TTC549 (cell line): ENCODE results near the gene ARMH4.

Source experiments
- FAIRE-seq: peaks from 2 replicates; lab custom pipeline; 2012; peaks lifted over from hg19 to GRCh38; lab: Jason Lieb, UNC

The ARMH4 gene

DNA sequence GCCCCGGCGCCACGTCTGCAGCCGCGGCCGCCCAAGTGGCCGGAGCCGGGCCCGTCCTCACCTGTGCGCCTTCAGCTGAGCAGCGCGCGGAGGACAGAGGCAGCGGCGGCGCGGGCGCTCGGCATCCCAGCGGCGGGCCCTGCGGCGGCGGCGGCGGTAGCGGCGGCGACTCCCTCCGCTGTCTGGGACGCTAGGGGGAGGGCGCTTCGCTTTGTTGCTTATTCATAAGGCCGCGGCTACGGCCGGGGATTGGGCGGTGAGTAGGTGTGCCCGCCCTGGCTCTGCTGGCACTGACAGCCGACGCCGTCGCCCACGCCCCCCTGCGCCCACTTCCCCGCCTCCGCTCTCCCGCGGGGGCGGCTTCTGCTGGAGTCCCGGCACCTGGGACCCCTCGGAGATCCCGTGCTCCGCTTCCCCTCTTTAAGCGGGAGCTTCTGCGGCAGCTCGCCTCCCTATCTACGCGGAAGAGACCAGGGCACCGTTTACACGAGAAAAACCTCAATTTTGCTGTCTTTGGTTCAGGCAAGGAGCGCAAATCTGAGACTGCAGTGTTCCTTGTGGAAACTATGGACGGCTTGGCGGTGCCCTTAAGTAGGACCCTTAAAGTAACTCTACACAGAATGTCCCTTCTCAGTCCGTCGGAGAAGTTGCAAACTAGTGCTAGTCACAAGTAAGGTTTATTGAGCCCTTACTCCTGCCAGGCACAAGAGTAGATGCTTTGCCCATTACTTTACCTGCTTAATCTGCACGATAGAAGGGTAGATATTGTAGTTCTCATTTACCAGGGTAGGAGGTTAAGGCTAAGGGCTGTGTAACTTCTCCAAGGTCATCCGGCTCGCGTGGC, at the start of gene ARMH4:
Gene ARMH4, minus strand, starts transcription at position 200 of the 844 bp plus-strand sequence. CDS start 12,855 bp downstream, outside the sequence.
- no peak for FAIRE-seq

GRCh38 chr14:58200846-58201245, 48.8 kb upstream of the ARMH4 start:
- FAIRE-seq, result no peak

DNA sequence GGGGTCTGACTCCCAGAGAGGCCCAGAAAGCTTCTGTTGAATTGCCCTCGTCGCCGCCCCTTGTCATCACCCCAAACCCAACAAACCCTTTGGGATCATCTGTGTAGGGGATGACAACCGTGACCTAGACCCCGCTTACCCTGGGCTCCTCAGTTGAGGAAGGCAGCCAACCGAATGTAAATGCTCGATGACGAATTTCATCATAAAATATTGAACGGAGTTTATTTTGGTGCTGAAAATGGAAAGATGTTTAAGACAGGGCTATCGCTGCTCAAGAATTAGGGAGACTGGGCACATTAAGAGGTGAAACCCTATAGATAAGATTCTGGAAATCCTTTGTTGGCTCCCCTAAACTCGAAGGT, 48.4 kb upstream of the ARMH4 start:
- no peak for FAIRE-seq

DNA sequence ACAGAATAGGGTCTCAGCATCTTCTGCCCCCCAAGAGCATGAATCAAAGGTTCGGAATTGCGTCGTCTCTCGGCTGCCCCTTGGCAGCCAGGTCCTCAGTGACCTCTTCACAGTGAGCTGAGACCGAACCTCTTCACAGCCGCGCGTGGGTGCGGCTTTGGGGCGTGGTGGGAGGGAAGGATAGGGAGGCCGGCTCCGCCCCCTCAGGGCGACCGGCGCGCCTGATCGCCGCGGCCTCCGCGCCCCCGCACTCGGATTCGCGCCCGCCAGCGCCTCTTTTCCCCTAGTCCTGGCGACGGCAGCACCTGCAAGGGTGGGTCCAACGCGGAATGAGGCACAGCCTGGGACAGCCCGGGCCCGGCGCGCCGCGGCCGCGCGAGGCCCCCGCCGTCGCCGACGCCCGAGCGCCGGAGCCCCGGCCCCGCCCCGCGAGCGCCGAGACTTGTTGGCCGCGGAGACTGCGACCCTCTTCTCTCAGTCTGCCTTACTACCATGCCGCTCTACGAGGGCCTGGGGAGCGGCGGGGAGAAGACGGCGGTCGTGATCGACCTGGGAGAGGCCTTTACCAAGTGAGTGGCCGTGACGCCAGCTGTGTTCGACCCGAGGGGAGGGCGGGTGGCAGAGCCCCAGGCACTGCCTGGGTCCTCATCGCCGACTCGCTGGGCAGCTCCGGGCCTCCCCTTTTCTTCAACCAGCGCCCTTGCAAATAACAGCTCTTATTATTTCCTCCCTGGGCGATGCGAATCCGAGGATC, 47.9 kb upstream of the ARMH4 start, which contains the start of gene ACTR10:
Gene ACTR10, plus strand, starts transcription at position 424 of the 754 bp plus-strand sequence. Its CDS starts 69 bp downstream, at position 493.
- no peak for FAIRE-seq

DNA sequence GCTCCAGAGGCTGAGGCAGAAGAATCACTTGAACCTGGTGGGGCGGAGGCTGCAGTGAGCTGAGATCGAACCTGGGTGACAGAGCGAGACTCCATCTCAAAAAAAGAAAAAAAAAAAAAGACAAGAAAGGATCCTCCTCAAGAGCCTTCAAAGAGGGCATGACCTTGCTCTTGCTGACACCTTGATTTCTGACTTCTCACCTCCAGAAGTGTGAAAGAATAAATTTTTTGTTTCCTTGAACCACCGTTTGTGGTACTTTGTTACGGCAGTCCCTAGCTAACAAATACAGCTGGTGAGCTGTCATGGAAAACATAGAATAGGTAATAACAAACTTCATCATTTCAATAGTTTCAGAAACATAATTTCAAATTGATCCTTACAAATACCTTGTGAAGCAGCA, 46.1 kb upstream of the ARMH4 start:
- FAIRE-seq, result no peak

DNA sequence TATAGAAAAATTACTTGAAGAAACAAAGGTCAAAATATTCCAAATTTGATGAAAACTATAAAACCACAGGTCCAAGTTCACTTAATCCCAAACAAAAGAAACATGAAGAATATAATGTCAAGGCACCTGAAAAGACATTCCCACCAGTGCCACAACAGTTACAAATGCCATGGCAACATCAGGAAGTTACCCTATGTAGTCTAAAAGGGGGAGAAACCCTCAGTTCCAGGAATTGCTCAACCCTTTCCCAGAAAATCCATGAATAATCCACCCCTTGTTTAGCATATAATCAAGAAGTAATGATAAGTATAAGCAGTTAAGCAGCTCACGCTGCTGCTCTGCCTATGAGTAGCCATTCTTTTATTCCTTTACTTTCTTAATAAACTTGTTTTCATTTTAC, 44.2 kb upstream of the ARMH4 start:
- no peak for FAIRE-seq

DNA sequence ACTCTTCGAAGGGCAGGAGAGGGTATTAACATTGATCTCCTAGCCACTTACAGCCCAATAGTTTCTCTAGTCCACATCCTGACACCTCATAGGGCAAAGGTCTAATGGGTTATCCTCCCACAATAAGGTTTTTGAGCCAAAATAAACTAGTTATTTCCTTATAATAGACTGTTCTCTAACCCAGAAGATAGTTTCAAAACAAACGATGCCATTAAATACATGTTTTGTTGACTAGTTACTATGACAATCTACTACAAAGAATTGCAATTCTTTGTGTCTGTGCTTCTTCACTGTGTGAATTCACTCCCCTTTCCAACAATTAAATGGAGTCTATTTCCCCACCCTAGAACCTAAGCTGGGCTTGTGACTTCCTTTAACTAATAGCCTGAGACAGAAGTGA, 41.5 kb upstream of the ARMH4 start:
- FAIRE-seq, result no peak

GRCh38 chr14:58191763-58192601, 40.0 kb upstream of the ARMH4 start:
- FAIRE-seq, result no peak

DNA sequence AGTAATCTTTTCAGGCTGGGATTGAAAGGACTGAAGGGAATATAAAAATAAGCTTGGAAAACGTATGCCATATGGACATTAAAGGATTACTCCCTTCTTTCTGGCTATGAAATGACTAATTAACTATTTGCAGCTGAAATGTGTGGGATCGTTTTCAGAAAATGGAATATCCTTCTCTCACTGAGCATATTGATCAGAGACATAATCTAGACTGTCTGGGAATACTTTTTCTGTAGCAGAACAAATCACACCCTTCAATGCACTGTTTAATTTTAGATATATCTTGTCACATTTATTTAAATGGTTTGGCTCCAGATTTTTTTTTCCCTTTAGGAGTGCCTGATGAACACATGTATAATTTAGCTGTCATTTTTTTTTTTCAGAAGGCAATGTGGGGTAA, 37.2 kb upstream of the ARMH4 start:
- no peak for FAIRE-seq

DNA sequence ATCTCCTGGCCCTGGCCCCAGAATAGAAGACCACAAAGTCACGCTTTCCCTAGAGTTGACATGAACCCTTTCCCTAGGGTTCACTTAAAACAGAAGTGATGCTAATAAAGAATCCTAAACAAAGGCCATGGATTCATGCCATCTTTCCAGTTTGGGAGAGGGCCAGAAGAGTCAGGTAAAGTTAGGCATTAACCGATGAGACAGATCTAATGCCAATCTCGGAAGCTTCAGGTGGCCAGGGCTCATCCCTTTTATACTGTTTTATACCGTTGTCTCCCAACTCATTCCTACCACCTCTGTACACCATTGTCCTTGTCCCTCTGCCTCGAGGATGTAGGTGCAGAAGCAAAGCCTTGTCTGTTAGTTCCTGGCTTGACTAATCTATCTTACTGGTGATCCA, 25.1 kb upstream of the ARMH4 start:
- FAIRE-seq, result no peak

- no peak for FAIRE-seq
Observed at GRCh38 chr14:58171090-58171489, 19.1 kb upstream of the ARMH4 start.

DNA sequence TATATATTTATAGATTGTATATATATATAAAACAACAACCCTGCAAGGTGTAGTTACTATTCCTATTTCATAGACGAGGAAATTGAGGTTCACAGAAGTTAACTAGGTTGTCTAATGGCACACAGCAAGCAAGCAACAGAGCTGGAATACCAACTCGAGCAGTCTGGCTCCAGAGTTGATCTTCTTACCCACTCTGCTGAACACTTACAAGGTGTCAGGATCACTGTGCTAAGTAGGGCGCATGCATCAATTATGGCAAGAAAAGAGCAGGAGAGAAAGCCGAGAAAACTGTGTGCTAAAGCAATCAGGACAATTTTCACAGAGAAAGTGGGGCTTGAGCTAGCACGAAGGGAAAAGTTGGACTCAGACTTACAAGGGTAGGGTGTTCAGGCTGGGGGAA, 15.9 kb upstream of the ARMH4 start:
- FAIRE-seq, result no peak

GRCh38 chr14:58167057-58167456, 15.0 kb upstream of the ARMH4 start:
- no peak for FAIRE-seq

DNA sequence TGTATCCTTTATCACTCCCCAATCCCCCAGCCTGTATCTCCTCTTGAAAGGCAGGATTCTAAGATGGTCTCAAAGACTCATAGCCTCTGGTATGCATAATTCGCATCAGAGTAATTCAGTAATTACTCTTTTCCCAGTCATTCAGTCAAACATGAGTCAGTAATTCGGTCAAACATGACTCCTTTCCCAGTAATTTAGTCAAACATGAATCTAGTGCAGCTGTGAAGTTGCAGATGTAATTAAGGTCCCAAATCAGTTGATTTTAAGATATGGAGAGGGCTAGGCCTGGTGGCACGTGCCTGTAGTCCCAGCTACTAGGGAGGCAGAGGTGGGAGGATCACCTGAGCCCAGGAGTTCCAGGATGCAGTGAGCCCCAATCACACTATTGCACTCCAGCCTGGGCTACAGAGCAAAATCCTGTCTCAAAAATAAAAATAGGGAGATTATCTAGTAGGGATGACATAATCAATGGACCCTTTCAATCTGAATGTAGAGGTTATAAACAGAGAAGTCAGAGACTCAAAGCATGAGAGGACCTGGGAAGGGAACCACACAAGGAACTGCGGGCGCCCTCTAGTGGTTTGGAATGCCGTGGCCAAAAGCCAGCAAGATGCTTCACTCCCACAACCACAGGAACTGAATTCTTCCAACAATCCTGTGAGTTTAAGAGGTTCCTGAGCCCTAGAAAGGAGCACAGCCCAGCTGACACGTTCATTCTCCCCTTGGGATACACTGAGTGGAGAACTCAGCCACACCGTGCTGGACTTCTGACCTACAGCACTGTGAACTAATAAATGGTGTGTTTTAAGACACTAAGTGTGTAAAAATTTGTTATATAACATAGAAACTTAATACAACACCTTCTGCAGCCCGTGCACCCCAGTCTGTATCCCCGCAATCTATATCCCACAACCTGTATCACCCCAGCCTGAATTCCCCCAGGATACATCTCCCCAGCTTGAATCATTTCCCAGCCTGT, 14.3 kb upstream of the ARMH4 start:
- no peak for FAIRE-seq

DNA sequence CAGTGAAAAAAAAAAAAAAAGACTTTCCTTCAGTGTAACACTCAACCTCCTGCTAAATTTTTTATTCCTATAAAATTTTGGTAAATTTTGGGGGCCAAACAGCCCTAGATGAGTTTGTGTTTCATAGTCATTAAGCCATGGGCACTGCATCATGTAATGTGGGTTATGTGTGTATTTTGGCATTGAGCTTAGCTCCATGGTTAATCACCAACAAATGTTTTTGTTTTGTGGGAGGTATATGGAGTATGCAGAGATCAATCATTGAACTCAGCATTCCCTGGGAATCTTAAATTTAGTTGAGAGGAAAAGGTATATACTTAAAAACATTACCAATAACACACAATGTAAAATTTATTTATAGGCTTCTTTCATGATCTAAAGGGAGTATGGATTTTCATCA, 8.5 kb upstream of the ARMH4 start:
- FAIRE-seq, result no peak

GRCh38 chr14:58151133-58152013, 640 bp downstream of the ARMH4 start:
- no peak for FAIRE-seq

- no peak for FAIRE-seq
Observed at GRCh38 chr14:58150243-58150805, 1.7 kb downstream of the ARMH4 start.

GRCh38 chr14:58149196-58149595, 2.8 kb downstream of the ARMH4 start:
- no peak for FAIRE-seq

DNA sequence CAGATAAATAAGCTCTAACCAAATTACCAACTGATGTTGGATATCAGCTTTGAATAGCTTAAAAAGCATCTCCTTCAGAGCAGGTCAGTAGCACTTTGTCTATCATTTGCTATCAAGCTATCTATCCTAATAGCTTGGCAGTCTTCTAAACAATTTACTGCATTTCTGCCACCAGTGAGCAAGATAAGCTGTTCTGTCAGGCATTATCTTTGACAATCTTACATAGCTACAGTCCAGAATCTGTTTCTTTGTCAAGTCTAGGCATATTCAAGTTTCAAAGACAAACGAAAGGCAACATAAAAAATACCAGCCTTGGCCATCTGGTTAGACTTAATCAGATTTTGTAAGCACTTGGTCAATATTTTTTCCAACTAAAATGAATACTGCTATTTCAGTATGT, 5.6 kb downstream of the ARMH4 start:
- no peak for FAIRE-seq

DNA sequence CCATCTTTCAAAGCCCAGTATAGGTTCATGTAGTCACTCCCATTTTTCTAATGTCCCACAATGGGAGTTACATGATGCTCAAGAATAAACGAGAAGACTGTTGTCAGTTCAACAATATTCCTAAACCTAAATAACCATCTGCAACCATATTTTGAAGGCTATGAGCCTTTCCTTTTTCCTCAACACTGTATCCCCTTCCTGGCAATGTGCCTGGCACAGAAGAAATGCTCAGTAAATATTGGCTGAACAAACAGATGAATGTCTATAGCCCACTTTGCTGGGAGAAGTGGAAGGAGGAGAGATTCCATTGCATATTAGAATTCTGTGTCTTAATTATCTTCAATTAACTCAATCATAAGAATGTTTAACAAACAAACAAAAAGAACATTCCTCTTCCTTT, 6.1 kb downstream of the ARMH4 start:
- FAIRE-seq, result no peak
